Measurements from ENCODE around the gene RASIP1.

Gene RASIP1

DNA sequence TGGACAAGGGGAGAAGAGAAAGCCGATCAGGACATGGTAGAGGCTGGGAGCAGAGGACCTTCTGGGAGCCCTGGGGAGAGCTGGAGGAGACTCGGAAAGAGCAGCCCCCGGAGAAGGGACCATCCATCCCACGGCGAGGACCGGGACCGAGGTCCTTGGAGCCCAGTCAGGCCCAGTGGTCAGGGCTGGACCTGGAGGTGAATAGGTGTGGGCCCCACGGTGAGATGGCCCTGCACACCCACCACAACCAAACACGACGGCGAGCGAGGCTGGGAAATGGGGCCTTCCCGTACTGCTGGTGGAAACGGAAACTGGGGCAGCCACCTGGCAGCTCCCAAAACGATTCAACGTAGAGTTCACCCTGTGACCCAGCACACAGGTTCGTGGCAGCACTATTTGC lies 63.9 kb downstream of the RASIP1 start:
- no peak overlapping the region for H3K9ac ChIP-seq (ENCODE audit: low read depth, low read length, poor library complexity, severe bottlenecking)

GRCh38 chr19:48674921-48675824 lies 65.2 kb downstream of the RASIP1 start:
- Histone ChIP-seq H3K4me3 (ENCODE audit: low read length, poor library complexity, severe bottlenecking) (no peak overlapping the region), H3K9me2 (replicated peaks; ENCODE audit: low read depth, low read length) (no peaks in the 10 kb centered on the region), H3K9me3 (ENCODE audit: insufficient read depth, low read depth, low read length) (no peaks in the 10 kb centered on the region), H3F3A (ENCODE audit: low read depth) (no peaks in the 10 kb centered on the region), H3K9ac (ENCODE audit: low read depth, low read length, poor library complexity, severe bottlenecking) (no peak overlapping the region), H4K20me1 (ENCODE audit: insufficient read depth, low read length, poor library complexity, severe bottlenecking) (no peaks in the 10 kb centered on the region), H3K36me3 (ENCODE audit: insufficient read depth, low read length) (no peaks in the 10 kb centered on the region), H3K27me3 (ENCODE audit: insufficient read depth, low read length, poor library complexity, severe bottlenecking) (no peaks in the 10 kb centered on the region), H3K79me2 (ENCODE audit: insufficient read depth, low read length) (no peaks in the 10 kb centered on the region), H3K4me2 (ENCODE audit: low read depth, low read length, poor library complexity, severe bottlenecking) (no peak overlapping the region), H3K4me1 (ENCODE audit: insufficient read depth, low read length, poor library complexity, severe bottlenecking) (no peaks in the 10 kb centered on the region), H2AFZ (ENCODE audit: low read length) (peak overlapping the region; percentile 58; the same call in 1 of the 2 replicates)
- no peak for TF ChIP-seq EZH2phosphoT487 (IDR thresholded peaks at IDR 0.05; ENCODE audit: borderline replicate concordance)
- TF ChIP-seq, protein P1, sequence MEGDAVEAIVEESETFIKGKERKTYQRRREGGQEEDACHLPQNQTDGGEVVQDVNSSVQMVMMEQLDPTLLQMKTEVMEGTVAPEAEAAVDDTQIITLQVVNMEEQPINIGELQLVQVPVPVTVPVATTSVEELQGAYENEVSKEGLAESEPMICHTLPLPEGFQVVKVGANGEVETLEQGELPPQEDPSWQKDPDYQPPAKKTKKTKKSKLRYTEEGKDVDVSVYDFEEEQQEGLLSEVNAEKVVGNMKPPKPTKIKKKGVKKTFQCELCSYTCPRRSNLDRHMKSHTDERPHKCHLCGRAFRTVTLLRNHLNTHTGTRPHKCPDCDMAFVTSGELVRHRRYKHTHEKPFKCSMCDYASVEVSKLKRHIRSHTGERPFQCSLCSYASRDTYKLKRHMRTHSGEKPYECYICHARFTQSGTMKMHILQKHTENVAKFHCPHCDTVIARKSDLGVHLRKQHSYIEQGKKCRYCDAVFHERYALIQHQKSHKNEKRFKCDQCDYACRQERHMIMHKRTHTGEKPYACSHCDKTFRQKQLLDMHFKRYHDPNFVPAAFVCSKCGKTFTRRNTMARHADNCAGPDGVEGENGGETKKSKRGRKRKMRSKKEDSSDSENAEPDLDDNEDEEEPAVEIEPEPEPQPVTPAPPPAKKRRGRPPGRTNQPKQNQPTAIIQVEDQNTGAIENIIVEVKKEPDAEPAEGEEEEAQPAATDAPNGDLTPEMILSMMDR (conservative IDR thresholded peaks at IDR 0.05; ENCODE audit: low read length), result peak; percentile 85

More for the DNA sequence above, 63.9 kb downstream of the RASIP1 start:
- Histone ChIP-seq H3K4me2 (ENCODE audit: low read depth, low read length, poor library complexity, severe bottlenecking) (no peak overlapping the region), H3K36me3 (ENCODE audit: insufficient read depth, low read length) (no peaks in the 10 kb centered on the region), H2AFZ (ENCODE audit: low read length) (no peak overlapping the region), H3K4me1 (ENCODE audit: insufficient read depth, low read length, poor library complexity, severe bottlenecking) (peaks cover 5% of the 10 kb centered on the region), H3K9me2 (replicated peaks; ENCODE audit: low read depth, low read length) (no peaks in the 10 kb centered on the region), H3F3A (ENCODE audit: low read depth) (no peaks in the 10 kb centered on the region), H3K4me3 (ENCODE audit: low read length, poor library complexity, severe bottlenecking) (no peak overlapping the region), H3K79me2 (ENCODE audit: insufficient read depth, low read length) (no peaks in the 10 kb centered on the region), H3K9me3 (ENCODE audit: insufficient read depth, low read depth, low read length) (no peaks in the 10 kb centered on the region), H3K27me3 (ENCODE audit: insufficient read depth, low read length, poor library complexity, severe bottlenecking) (no peaks in the 10 kb centered on the region), H4K20me1 (ENCODE audit: insufficient read depth, low read length, poor library complexity, severe bottlenecking) (no peaks in the 10 kb centered on the region)
- TF ChIP-seq, protein P1 (conservative IDR thresholded peaks at IDR 0.05; ENCODE audit: low read length), result no peak
- TF ChIP-seq EZH2phosphoT487 (IDR thresholded peaks at IDR 0.05; ENCODE audit: borderline replicate concordance), result no peak

GRCh38 chr19:48674216-48674809 lies 66.1 kb downstream of the RASIP1 start:
- no peaks in the 10 kb centered on the region for H4K20me1 ChIP-seq (ENCODE audit: insufficient read depth, low read length, poor library complexity, severe bottlenecking)
- no peak overlapping the region for H3K4me3 ChIP-seq (ENCODE audit: low read length, poor library complexity, severe bottlenecking)
- no peak overlapping the region for H2AFZ ChIP-seq (ENCODE audit: low read length)
- H3K36me3 ChIP-seq (ENCODE audit: insufficient read depth, low read length), result no peaks in the 10 kb centered on the region
- no peak for TF ChIP-seq EZH2phosphoT487 (IDR thresholded peaks at IDR 0.05; ENCODE audit: borderline replicate concordance)
- TF ChIP-seq, protein P1 (conservative IDR thresholded peaks at IDR 0.05; ENCODE audit: low read length), result no peak
- H3K4me1 ChIP-seq (ENCODE audit: insufficient read depth, low read length, poor library complexity, severe bottlenecking), result no peaks in the 10 kb centered on the region
- H3K4me2 ChIP-seq (ENCODE audit: low read depth, low read length, poor library complexity, severe bottlenecking), result no peak overlapping the region
- H3K9ac ChIP-seq (ENCODE audit: low read depth, low read length, poor library complexity, severe bottlenecking), result no peak overlapping the region
- H3K9me3 ChIP-seq (ENCODE audit: insufficient read depth, low read depth, low read length), result no peaks in the 10 kb centered on the region
- H3K79me2 ChIP-seq (ENCODE audit: insufficient read depth, low read length), result no peaks in the 10 kb centered on the region
- H3K9me2 ChIP-seq (replicated peaks; ENCODE audit: low read depth, low read length), result no peaks in the 10 kb centered on the region
- H3K27me3 ChIP-seq (ENCODE audit: insufficient read depth, low read length, poor library complexity, severe bottlenecking), result no peaks in the 10 kb centered on the region
- no peaks in the 10 kb centered on the region for H3F3A ChIP-seq (ENCODE audit: low read depth)

All from Loucy (cell line).